Muscle layer of colon (tissue), 2 donors: ENCODE measurements around the gene MAP2K3.
"Not testable (repeated sequence)": the region's sequence is repeated elsewhere in the genome, so short reads cannot be mapped to it uniquely, and the experiment has no call there.

Experiments
- H3K27ac ChIP-seq: one replicate; pipeline ENCODE4 v1.7.0; 2013; ENCODE audit warnings: low read depth, mild to moderate bottlenecking, low read length, moderate library complexity
- H3K27me3 ChIP-seq, 2 donors: one replicate each; pipeline ENCODE4 v1.7.0; 2013; ENCODE audit warnings: low read length in 2 of 2, mild to moderate bottlenecking in 2 of 2; ENCODE audit not compliant: insufficient read depth in 2 of 2, control insufficient read depth in 1 of 2
- H3K36me3 ChIP-seq: one replicate; pipeline ENCODE4 v1.7.0; 2013; ENCODE audit warnings: mild to moderate bottlenecking, low read length; ENCODE audit not compliant: insufficient read depth
- H3K4me1 ChIP-seq: one replicate; pipeline ENCODE4 v1.7.0; 2013; ENCODE audit warnings: mild to moderate bottlenecking, low read length; ENCODE audit not compliant: insufficient read depth
- H3K4me3 ChIP-seq, 2 donors: one replicate each; pipeline ENCODE4 v1.7.0; 2013; ENCODE audit warnings: low read length in 2 of 2, low read depth in 1 of 2, mild to moderate bottlenecking in 1 of 2, moderate library complexity in 1 of 2
- H3K9ac ChIP-seq: one replicate; pipeline ENCODE4 v1.7.0; 2013; ENCODE audit warnings: low read length
- H3K9me3 ChIP-seq: one replicate; pipeline ENCODE4 v1.7.0; 2013; ENCODE audit warnings: mild to moderate bottlenecking, low read length
- donor health status: abdominal sarcoma.
- donor health status: Adenocarcinoma of cecum.

MAP2K3 gene

DNA sequence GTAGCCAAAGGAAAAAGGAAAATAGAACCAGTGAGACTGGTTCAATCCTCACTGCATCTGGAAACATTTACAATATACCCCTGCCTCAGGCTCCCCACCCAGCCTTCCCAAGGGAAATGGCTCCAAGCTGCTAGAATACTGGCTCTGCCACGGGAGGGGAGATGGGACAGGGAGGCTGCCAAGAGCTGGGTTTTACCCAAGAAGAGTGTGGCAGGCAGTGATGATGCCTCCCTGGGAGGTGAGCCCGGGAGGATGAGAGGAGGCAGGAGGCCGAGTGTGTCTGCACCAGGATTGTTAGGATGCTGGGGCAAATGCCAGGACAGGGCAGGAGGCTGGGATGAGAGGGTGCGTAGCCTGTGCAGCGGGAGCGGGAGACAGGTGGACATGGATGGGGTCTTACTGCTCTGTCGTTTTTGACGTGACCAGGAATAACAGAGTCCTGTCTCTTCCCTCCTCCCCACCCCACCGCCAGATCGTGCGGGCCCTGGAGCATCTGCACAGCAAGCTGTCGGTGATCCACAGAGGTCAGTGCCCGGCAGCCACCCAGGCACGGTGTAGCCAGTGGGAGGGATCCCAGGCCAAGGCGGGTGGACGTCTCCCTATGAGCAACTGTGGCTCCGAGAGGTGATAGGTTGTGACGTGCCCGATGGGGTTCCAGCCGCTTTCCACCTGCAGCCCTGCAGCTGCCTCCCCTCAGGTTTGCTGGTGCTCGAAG is 18.4 kb downstream of the MAP2K3 start:
- Histone ChIP-seq H3K36me3 (peaks cover 53% of the 10 kb centered on the region), H3K4me3 (no peak overlapping the region), H3K4me1 (no peaks in the 10 kb centered on the region), H3K27ac (no peak overlapping the region), H3K27me3 (no peaks in the 10 kb centered on the region), H3K9me3 (no peaks in the 10 kb centered on the region), H3K9ac (no peak overlapping the region)

DNA sequence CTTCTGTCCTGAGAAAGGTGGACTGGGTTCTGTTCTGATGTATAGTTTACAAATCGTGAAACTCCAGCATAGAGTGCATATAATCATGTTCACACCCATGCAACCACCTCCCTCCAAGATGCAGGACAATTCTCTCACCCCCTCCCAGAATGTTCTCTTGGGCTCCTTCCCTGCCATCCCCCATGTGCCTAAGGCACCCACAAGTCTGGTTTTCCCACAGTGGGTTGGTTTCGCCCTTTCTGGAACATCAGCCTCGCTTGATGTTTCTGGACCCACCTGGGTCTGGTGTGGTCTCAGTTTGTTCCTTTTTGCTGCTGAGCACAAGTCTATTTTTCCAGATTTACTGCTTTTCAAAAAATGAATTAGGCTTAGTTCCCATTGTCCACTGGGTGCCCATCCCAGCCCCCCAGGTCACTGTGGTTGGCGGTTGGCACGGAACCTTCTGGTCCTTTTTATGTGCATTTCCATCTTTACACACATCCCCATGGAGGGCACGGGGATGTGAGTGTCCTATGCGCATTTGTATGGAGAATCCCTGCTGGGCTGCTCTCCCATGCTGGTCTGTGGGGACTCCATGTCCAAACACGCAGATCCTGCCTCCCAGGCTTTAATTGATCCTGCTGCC is 19.0 kb downstream of the MAP2K3 start:
- H3K4me3 ChIP-seq, result no peak overlapping the region
- no peaks in the 10 kb centered on the region for H3K4me1 ChIP-seq
- H3K27me3 ChIP-seq, result no peaks in the 10 kb centered on the region
- H3K27ac ChIP-seq, result no peak overlapping the region
- no peak overlapping the region for H3K9ac ChIP-seq
- H3K9me3 ChIP-seq, result no peaks in the 10 kb centered on the region
- peaks cover 53% of the 10 kb centered on the region for H3K36me3 ChIP-seq

DNA sequence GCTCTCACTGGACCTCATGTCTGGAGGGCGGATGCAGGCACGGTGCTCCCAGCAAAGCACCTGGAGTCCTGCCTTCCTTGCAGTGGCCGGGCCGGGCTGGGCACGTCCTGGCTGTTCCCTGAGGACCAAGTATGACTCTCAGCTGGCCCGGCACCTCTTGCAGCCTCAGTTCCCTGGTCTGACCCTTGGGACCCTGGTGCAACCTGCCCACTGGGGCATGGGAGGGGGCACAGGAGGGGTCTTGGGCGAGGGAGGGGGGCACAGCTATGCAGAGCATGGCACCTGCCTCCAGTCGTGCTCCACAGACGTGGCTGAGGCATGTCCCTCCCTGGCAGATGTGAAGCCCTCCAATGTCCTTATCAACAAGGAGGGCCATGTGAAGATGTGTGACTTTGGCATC is 19.6 kb downstream of the MAP2K3 start:
- H3K9ac ChIP-seq, result no peak overlapping the region
- no peaks in the 10 kb centered on the region for H3K4me1 ChIP-seq
- H3K36me3 ChIP-seq, result peaks cover 49% of the 10 kb centered on the region
- H3K4me3 ChIP-seq, result no peak overlapping the region
- H3K27me3 ChIP-seq, result no peaks in the 10 kb centered on the region
- no peak overlapping the region for H3K27ac ChIP-seq
- no peaks in the 10 kb centered on the region for H3K9me3 ChIP-seq

DNA sequence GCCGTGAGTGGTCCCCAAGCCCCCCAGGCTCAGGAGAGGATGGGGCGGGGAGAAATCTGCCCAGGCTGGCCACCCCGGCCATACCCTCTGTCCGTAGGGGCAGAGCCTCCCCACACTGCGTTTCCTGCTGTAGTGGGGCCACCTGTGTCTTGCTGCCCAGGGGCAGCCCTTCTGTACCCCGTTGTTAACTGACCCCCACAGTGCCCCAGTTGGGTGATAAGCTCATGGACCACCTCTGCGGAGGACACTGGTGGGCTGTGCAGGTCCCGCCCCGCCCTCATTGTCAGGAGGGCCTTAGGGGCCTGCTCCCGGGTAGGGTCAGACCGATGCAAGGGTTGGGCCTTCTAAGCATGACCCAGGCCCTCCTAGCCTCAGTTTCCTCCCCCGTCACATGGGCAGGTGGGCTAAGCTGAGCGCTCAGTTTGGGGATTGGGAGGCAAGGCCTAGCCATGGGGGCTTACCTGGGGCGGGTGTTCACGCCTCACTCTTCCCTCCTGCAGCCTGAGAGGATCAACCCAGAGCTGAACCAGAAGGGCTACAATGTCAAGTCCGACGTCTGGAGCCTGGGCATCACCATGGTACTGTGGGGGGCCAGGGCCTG is 20.1 kb downstream of the MAP2K3 start:
- H3K9ac ChIP-seq, H3K9me3 ChIP-seq, H3K4me1 ChIP-seq, H3K27me3 ChIP-seq, H3K27ac ChIP-seq, H3K4me3 ChIP-seq: not testable (repeated sequence)
- H3K36me3 ChIP-seq, result peaks cover 46% of the 10 kb centered on the region

DNA sequence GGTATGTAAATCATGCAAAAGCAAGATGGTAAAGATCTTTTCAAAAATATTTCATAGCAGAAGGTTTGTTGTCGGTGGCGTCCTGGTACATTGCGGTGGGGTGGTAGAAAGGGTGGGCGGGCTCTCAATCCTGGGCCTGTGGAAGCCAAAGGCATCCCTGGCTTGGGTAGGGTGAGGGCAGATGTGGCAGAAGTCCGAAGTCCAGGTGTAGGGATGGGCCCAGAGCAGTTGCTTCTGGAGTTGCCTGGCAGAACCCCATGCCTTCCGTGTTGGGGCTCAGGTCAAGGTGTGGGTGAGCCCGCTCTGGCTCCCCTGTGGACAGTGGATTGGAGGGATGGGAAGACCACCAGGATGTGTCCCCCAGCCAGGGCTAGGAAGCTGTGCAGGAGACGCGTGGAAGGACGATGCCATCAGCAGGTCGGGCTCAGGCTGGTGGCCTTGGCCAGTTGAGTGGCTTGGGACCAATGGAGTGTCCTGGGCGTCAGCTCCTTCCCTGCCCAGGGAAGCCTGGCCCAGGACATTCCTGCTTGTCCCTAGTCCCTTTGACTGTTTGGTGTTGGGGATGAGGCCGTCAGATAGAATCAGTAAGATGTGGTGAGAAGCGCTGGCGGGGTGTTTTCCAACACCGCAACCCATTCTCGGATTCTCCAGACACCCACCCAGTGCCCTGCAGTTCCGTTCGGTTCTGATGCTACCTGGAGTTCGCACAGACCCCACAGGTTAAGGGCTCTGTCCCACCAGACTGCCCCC is 21.1 kb downstream of the MAP2K3 start:
- not testable (repeated sequence) for H3K9ac ChIP-seq, H3K27me3 ChIP-seq, H3K4me1 ChIP-seq, H3K27ac ChIP-seq, H3K9me3 ChIP-seq, H3K4me3 ChIP-seq
- peaks cover 37% of the 10 kb centered on the region for H3K36me3 ChIP-seq

DNA sequence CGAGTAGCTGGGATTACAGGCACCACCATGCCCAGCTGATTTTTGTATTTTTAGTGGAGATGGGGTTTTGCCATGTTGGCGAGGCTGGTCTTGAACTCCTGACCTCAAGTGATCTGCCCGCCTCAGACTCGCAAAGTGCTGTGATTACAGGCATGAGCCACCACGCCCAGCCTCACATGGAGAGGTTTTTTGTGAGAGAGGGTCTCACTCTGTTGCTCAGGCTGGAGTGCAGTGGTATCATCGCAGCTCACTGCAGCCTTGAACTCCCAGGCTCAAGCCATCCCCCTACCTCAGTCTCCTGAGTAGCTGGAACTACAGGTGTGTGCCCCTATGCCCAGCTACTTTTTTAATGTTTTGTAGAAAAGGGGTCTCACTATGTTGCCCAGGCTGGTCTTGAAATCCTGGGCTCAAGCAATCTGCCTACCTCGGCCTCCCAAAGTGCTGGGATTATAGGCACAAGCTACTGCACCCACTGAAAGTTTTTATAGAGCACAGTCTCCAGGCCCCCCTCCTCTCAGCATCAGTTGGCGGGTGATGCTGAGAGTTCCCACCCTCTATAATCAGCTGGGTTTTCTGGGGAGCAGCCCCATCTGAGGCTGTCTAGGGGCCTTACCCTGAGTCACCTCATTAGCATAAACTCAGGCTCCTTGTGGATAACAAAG is 22.2 kb downstream of the MAP2K3 start:
- not testable (repeated sequence) for H3K4me1 ChIP-seq, H3K27me3 ChIP-seq, H3K9me3 ChIP-seq, H3K9ac ChIP-seq, H3K27ac ChIP-seq, H3K4me3 ChIP-seq
- peaks cover 27% of the 10 kb centered on the region for H3K36me3 ChIP-seq

DNA sequence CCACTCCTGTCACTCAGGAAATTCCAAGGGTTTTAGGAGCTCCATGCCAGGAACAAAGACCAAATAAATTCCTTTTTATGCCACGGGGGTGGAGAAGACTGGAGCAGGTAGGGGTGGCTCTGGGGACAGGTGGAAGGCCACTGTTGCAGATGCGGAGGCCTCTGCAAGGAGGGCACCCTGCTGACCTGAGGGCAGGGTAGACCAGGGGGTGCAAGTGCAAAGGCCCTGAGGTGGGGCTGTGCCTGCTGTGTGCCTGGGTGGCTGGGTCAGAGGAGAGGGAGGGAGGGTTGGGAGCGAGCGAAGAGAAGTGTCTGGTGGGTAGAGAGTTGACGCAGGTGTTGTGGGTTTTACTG is 22.7 kb downstream of the MAP2K3 start:
- H3K4me1 ChIP-seq, H3K27me3 ChIP-seq, H3K27ac ChIP-seq, H3K4me3 ChIP-seq, H3K9ac ChIP-seq, H3K9me3 ChIP-seq: not testable (repeated sequence)
- peaks cover 22% of the 10 kb centered on the region for H3K36me3 ChIP-seq

DNA sequence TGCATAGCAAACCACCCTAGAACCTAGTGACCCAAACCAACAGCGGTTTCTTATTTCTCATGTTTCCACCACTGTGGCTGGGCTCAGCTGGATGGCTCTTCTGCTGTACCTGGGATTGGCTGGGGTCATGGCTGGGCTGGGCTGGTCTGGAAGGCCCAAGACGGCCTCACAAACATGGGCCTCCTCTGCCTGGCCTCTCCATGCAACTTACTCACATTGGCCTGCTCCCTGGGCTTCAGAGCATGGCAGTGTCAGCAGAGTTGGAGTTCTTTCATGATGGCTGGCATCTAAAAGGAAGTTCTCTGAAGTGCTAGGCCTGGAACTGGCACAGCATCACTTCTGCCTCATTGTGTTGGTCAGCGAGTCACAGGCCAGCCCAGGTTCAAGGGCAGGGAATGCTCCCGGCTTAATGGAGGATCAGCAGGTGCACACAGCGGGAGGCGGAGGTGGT is 24.4 kb downstream of the MAP2K3 start:
- not testable (repeated sequence) for H3K9ac ChIP-seq, H3K36me3 ChIP-seq, H3K27me3 ChIP-seq, H3K4me1 ChIP-seq, H3K27ac ChIP-seq, H3K4me3 ChIP-seq, H3K9me3 ChIP-seq

DNA sequence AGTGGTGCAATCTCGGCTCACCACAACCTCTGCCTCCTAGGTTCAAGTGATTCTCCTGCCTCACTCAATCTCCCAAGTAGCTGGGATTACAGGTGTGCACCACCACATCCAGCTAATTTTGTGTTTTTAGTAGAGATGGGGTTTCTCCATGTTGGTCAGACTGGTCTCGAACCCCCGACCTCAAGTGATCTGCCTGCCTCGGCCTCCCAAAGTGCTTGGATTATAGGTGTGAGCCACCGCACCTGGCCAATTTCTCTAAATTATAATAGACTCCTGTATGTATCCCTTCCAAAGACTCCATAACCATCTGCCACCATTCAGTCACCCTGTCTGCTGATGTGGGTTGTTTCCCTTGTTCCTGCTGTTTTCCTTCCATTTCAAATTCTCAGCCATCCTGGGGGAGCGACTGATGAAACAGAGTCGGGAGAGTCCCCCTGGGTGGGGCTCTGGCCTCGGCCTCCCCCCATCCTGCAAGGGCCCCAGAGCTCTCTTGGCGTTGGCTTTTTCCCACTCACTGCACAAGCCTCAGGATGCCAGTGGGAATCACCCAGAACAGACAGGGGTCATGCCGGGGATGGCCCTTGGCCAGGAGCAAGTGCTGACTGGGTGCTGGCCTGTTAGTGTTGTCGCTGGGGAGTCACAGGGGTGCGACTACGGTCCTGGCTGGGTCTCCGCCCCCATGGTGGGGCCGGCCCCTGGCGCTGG is 25.7 kb downstream of the MAP2K3 start:
- H3K27ac ChIP-seq, H3K9me3 ChIP-seq, H3K4me3 ChIP-seq, H3K4me1 ChIP-seq, H3K36me3 ChIP-seq, H3K9ac ChIP-seq, H3K27me3 ChIP-seq: not testable (repeated sequence)

DNA sequence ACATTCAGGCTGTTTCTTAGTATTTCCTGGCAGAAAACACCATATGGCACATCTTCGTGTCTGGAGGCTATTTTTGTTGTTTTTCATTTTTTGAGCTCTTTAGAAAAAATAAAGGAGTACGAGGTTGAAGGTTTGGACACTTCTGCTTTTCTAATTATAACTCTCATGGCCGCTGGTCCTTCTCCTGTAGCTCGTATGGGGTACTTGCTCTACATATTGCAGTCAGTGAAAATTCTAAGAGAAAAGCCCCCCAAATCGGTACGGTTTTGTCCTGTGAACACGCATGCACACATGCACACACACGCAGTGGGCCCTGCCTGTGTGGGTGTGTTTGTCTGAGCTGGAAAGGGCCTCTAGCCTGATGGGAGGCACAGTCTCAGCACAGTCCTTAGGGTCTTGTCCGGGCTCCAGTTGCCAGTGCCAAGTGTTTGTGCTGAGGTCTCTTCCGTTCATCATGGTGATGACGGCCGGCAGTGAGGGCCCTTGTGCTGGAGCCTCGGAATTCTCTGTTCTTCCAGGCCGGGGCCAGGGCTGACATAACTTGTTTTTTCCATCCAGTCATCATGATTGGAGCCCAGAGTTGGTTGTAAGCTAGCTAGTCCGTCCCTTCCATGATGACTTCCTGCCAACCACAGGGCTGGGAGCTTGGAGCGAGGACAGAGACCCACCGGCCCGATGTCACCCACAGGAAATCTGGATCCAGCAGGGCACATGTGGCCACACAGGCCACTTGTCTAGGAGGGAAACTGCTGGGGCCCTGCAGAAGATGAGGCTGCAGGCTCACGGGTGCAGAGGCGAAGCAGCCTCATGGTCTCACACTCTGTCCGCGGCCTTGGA is 26.5 kb downstream of the MAP2K3 start:
- not testable (repeated sequence) for H3K9me3 ChIP-seq, H3K27me3 ChIP-seq, H3K36me3 ChIP-seq, H3K9ac ChIP-seq, H3K4me3 ChIP-seq, H3K27ac ChIP-seq, H3K4me1 ChIP-seq
